NCI-H1930 (cell line): ENCODE results near the gene C1QTNF9.
"Not testable (repeated sequence)": the region's sequence is repeated elsewhere in the genome, so short reads cannot be mapped to it uniquely, and the experiment has no call there.

Experiments used
- DNase-seq, 2 experiments: peaks; one replicate each; lab custom pipeline; 2025; lab: John Stamatoyannopoulos, UW

Gene C1QTNF9, protein sequence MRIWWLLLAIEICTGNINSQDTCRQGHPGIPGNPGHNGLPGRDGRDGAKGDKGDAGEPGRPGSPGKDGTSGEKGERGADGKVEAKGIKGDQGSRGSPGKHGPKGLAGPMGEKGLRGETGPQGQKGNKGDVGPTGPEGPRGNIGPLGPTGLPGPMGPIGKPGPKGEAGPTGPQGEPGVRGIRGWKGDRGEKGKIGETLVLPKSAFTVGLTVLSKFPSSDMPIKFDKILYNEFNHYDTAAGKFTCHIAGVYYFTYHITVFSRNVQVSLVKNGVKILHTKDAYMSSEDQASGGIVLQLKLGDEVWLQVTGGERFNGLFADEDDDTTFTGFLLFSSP

GRCh38 chr13:24309300-24309699 lies at the start of gene C1QTNF9:
C1QTNF9 (plus strand) TSS chr13:24309580; CDS start chr13:24316004, 6,424 bp downstream.
- not testable (repeated sequence) for DNase-seq

DNA sequence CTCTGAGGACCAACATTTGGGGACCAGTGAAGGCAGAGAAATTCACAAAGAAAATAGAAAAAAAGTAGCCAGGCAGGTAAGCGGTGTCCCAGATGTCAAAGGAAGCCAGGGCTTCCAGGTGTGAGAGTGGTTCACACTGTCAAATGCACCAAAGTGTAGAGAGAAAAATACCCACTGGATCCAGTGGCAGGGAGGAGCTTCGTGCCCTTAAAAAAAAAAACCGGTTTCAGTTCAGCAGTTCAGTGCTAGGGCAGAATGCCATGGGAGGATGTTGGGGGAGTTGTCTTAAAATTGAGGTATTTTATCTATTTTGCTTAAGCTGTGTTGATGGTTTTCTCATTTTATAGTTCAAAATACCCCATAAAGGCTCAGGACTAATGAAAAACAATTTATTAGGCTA lies 47.8 kb upstream of the C1QTNF9 start:
- DNase-seq = no peak

- no peak for DNase-seq
Observed at GRCh38 chr13:24263632-24264031, 45.7 kb upstream of the C1QTNF9 start.

- no peak for DNase-seq
Observed at GRCh38 chr13:24264976-24265375, 44.4 kb upstream of the C1QTNF9 start.

DNA sequence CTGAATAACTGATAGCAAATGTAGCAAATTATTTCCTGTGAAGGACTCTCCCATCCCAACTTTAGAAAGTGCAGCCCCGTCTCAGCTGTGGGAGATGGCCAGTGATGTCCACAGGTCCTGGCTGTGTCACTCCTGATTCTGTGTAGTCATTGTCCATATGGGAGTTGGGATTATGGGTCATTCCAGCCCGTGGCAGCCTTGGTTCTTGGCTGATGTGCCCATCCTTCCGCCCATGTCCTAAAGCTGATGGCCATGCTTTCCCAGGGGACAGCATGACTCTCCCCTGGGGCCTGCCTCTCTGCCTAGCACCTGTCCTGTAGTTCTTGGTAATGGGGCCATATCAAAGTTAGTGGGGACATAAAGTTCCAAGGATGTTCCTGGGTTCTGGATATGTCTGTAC lies 43.9 kb upstream of the C1QTNF9 start:
- no peak for DNase-seq

- no peak for DNase-seq
Observed at GRCh38 chr13:24267274-24267673, 42.1 kb upstream of the C1QTNF9 start.

GRCh38 chr13:24267801-24268200 lies 41.6 kb upstream of the C1QTNF9 start:
- no peak for DNase-seq

DNA sequence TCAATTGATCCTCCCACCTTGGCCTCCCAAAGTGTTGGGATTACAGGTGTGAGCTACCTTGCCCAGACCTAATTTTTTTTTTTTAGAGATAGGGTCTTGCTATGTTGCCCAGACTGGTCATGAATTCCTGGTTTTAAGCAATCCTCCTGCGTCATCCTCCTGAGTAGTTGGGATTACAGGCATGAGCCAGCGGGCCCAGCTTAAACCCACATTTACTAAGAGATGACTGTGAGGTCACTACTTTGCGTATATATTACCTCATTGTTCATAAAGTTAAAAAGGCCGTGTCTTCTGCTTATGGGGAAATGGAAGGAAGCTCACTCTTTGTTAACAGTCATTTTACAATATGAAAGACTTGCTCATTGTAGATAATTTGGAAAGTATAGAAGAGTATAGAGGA lies 39.6 kb upstream of the C1QTNF9 start:
- DNase-seq = no peak

- DNase-seq = no peak
Observed at GRCh38 chr13:24270639-24271141, 38.7 kb upstream of the C1QTNF9 start.

- no peak for DNase-seq
Observed at GRCh38 chr13:24271231-24271600, 38.2 kb upstream of the C1QTNF9 start.

- no peak for DNase-seq
Observed at GRCh38 chr13:24271601-24272451, 37.6 kb upstream of the C1QTNF9 start.

DNA sequence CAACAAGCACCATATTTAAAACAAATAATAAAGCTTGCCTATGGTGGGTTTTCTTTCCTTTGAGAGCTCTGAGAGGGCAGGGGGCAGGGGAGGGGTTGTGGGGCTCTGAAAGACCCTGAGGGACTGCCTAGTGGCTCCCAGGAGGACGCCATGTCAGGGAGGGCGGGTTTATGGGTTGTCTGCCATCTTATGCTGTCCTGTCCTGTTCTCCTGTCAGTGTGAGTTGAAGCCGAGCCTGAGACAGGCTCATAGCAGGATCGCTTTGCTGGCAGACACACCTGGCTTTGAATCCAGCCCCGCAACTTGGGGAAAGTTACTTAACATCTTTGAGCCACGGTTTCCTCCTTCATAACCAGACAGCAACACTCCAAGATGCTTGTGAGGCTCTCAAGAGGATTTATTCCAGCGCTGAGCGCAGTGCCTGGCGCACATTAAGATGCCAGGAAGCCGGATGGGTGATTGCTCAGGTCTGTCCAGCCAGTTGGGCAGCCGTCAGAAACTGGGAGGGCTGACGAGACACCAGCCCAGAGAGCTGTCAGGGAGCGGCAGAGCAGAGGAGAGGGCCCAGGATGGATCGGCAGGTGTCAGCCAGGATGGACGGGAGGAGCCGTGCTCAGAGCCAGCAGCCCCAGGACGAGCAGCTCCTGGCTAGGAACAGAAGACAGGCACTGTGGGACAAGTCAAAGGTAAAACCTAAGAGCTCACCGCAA lies 36.8 kb upstream of the C1QTNF9 start:
- no peak for DNase-seq

- DNase-seq = no peak
Observed at GRCh38 chr13:24273926-24274325, 35.5 kb upstream of the C1QTNF9 start.

DNA sequence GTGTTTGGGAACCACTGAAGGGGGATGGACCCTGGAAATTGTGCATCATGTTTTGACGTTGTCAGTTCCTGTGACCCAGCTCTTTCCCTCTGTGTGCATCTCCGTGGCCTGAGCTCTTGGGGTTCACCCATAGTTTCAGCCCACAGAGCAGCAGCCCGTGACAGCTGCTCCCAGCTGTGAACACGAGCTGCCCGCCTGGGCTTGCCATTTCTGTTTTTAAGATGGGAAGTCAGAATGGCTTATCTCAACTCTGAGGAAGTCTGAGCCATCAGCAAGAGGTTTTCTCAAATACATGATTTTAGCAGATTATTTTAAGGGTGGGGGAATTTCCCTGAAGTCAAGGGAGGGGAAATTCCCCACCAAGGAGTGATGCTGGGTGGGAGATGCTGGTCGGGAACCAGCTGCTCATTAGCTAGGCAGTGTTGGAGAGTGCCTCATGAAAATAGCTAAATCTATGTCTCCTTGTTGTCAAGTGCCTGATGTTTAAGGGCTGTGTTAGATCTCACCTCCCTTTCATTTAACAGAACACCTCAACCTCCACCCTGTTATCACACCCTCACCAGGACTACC lies 34.8 kb upstream of the C1QTNF9 start:
- no peak for DNase-seq

DNA sequence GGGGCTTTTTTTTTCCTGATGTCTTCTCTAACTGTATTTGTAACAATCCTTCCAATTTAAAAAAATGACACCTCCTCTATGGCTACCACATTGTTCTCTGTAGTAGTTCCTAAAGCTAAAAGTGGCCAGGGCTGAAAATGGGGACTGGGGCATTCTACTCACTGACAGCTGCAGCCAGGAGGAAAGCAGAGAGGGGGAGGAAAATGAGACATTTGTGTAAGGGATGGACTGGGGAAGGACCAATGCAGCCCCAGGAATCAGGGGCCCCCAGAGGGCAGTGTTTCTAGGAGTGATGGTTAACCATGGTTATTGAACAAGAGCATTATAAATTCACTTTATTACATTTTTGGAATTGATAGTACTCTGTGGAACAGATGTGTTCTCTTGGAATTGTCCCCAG lies 34.3 kb upstream of the C1QTNF9 start:
- no peak for DNase-seq

- DNase-seq = no peak
Observed at GRCh38 chr13:24276306-24276705, 33.1 kb upstream of the C1QTNF9 start.

DNA sequence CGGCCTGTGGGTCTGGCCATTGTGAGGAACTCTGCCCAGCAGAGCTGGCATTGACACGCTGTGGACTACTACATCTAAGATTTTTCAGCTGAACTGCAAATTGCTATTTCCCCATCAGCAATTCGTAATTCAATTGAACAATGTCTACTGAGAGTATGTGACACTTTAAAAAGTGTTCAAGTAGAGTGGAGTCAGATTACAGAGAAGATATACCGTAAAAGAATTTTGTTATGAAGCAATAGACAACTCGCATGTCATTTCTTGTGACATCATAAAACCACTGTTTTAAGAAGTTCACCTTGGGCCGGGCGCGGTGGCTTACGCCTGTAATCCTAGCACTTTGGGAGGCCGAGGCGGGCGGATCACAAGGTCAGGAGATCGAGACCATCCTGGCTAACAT lies 32.5 kb upstream of the C1QTNF9 start:
- no peak for DNase-seq

DNA sequence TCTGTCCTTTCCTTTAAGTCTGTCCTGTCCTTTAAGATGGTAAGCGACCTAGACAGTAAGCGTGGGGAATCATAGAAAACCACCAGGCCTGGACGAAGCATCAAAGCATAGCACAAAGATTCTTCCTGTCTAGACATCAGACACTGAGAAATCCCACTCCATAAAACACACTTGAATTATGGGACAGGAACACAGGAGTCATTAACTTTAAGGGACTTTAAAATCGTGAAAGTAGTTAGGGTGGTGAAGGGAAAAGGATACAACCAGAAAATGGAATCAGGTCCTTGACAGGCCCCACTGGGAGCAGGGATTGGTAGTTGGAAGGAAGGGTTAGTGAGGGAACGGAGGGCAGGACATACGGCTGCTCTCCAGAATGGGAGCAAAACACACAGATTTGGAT lies 31.6 kb upstream of the C1QTNF9 start:
- no peak for DNase-seq

- DNase-seq = no peak
Observed at GRCh38 chr13:24279327-24280110, 29.9 kb upstream of the C1QTNF9 start.

DNA sequence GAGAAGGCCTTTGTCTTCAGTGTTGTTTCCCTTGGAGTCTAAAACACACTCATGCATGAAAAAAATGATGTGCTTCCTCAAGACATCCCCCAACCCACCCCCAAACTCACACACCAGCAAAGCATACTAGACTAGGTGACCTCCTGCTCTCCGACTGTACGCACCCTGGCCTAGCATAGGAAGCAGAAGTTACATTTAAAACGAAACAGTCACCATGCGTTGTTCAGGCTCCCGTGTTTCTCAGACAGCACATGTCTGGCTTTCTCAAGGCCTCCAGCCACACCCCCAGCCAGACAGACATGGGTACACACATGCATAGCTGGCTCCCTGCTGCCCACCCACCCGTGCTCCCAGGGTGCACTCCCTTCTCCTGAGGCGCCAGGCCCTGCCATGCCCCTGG lies 28.7 kb upstream of the C1QTNF9 start:
- no peak for DNase-seq
